Measurements from ENCODE around the gene CDH4.

DNA sequence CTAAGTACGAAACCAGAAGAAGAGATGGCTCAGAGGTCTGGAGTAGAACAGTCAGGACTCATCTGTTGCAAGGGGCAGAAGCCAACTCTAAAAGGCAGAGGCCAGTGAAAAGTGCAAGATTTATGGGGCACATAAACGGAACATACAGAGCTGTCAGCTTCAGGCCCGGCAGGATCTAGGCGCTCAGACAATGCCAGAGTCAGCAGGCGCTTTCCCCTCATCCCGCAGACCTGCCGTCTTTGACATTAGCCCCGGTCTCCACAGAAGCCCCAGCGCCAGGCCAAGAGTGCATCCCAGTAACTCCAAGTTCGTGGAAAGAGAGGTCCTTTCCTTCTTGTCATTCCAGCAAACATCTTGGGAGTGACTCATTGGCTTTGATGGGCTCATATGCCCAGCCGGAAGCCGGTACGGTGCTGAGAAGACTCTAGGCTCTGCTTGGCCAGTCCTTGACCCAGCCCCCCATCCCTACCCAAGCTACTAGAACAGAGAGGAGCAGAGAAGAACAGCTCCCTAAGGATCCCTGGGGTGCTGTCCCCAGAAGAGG is 552.8 kb downstream of the CDH4 start:
- TF ChIP-seq ZFX (IDR thresholded peaks at IDR 0.05), result no peak
- TF ChIP-seq, protein P1, sequence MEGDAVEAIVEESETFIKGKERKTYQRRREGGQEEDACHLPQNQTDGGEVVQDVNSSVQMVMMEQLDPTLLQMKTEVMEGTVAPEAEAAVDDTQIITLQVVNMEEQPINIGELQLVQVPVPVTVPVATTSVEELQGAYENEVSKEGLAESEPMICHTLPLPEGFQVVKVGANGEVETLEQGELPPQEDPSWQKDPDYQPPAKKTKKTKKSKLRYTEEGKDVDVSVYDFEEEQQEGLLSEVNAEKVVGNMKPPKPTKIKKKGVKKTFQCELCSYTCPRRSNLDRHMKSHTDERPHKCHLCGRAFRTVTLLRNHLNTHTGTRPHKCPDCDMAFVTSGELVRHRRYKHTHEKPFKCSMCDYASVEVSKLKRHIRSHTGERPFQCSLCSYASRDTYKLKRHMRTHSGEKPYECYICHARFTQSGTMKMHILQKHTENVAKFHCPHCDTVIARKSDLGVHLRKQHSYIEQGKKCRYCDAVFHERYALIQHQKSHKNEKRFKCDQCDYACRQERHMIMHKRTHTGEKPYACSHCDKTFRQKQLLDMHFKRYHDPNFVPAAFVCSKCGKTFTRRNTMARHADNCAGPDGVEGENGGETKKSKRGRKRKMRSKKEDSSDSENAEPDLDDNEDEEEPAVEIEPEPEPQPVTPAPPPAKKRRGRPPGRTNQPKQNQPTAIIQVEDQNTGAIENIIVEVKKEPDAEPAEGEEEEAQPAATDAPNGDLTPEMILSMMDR (conservative IDR thresholded peaks at IDR 0.05), result no peak

All from C4-2B (cell line).